Ovary (tissue), 3 donors: ENCODE data around the gene PLAGL1.

Experiments
- CTCF ChIP-seq, 3 donors: fragments of 450-650 bp in 2 of 3; fragments of 200-600 bp in 1 of 3; IDR thresholded peaks; one replicate each; pipeline versions ENCODE4 v1.5.1 to v1.8.0; 2016 to 2022; ENCODE audit warnings: antibody characterized with exemption in 3 of 3, mild to moderate bottlenecking in 1 of 3
- EP300 ChIP-seq: sonication (generic); formaldehyde crosslinking; IDR thresholded peaks from one replicate; pipeline ENCODE4 v1.6.1; 2017; ENCODE audit warnings: antibody characterized with exemption
- POLR2A ChIP-seq: fragments of 450-650 bp; IDR thresholded peaks from one replicate; pipeline ENCODE4 v1.6.1; 2017; ENCODE audit warnings: antibody characterized with exemption, mild to moderate bottlenecking, moderate library complexity
- donor health status: DM: no; HTN: no; CAD: no.

GRCh38 chr6:144006736-144007477 lies 1.2 kb downstream of the PLAGL1 start:
- TF ChIP-seq POLR2A (no peak), CTCF (IDR thresholded peaks at IDR 0.05) (no peak), EP300 (no peak)
